NCI-H1417 (cell line): ENCODE measurements around the gene EYA3.
"Not testable (repeated sequence)": the region's sequence is repeated elsewhere in the genome, so short reads cannot be mapped to it uniquely, and the experiment has no call there.

ENCODE experiments used
- DNase-seq, 3 experiments: peaks; one replicate each; lab custom pipeline; 2025; lab: John Stamatoyannopoulos, UW

Gene EYA3

GRCh38 chr1:28027660-28028059 is 60.8 kb downstream of the EYA3 start:
- DNase-seq = no peak

- DNase-seq = no peak
Measured at GRCh38 chr1:28027238-28027637, 61.2 kb downstream of the EYA3 start.

- DNase-seq = no peak
Measured at GRCh38 chr1:28026329-28026728, 62.1 kb downstream of the EYA3 start.

- no peak for DNase-seq
Measured at GRCh38 chr1:28021064-28021463, 67.3 kb downstream of the EYA3 start.

- no peak for DNase-seq
Measured at GRCh38 chr1:28010969-28011368, 77.4 kb downstream of the EYA3 start.

- not testable (repeated sequence) for DNase-seq
Measured at GRCh38 chr1:28003117-28003516, 85.3 kb downstream of the EYA3 start.

GRCh38 chr1:28002600-28002999 is 85.8 kb downstream of the EYA3 start:
- no peak for DNase-seq

- DNase-seq = no peak
Measured at GRCh38 chr1:27999055-27999454, 89.4 kb downstream of the EYA3 start.

GRCh38 chr1:27994526-27994925 is 93.9 kb downstream of the EYA3 start:
- DNase-seq = not testable (repeated sequence)

- DNase-seq = no peak
Measured at GRCh38 chr1:27994060-27994459, 94.3 kb downstream of the EYA3 start.

- no peak for DNase-seq
Measured at GRCh38 chr1:27993241-27993640, 95.2 kb downstream of the EYA3 start.

- DNase-seq = no peak
Measured at GRCh38 chr1:27992276-27992675, 96.1 kb downstream of the EYA3 start.

GRCh38 chr1:27990920-27991537 is 97.4 kb downstream of the EYA3 start:
- DNase-seq = no peak

- no peak for DNase-seq
Measured at GRCh38 chr1:27981145-27981544, 107.3 kb downstream of the EYA3 start.

- DNase-seq = no peak
Measured at GRCh38 chr1:27980216-27980845, 108.1 kb downstream of the EYA3 start.

GRCh38 chr1:27979859-27980201 is 108.6 kb downstream of the EYA3 start:
- no peak for DNase-seq

GRCh38 chr1:27979151-27979858 is 109.1 kb downstream of the EYA3 start:
- DNase-seq = peak in 2 of 3 experiments; percentile 3 to 47

- no peak for DNase-seq
Measured at GRCh38 chr1:27974417-27974781, 114.0 kb downstream of the EYA3 start.

GRCh38 chr1:27973771-27974416 is 114.5 kb downstream of the EYA3 start:
- no peak for DNase-seq

GRCh38 chr1:27972141-27972540 is 116.3 kb downstream of the EYA3 start:
- no peak for DNase-seq

GRCh38 chr1:27971674-27972073 is 116.7 kb downstream of the EYA3 start:
- peak; percentile 32 to 91 (median 66) for DNase-seq

- no peak for DNase-seq
Measured at GRCh38 chr1:27970401-27970800, 118.0 kb downstream of the EYA3 start.

- no peak for DNase-seq
Measured at GRCh38 chr1:27968692-27969091, 119.7 kb downstream of the EYA3 start.
